ENCODE results near the gene SFT2D2.

SFT2D2 gene

GRCh38 chr1:168235937-168236336 is 10.1 kb downstream of the SFT2D2 start:
- no peak for TF ChIP-seq CTCF (IDR thresholded peaks at IDR 0.05; ENCODE audit: low read depth, low read length)
- no peak overlapping the region for H3K4me3 ChIP-seq (ENCODE audit: low read depth, low read length)

- H3K4me3 ChIP-seq (ENCODE audit: low read depth, low read length): no peak overlapping the region
- no peak for TF ChIP-seq CTCF (IDR thresholded peaks at IDR 0.05; ENCODE audit: low read depth, low read length)
Observed at GRCh38 chr1:168236836-168237611, 11.2 kb downstream of the SFT2D2 start.

GRCh38 chr1:168243198-168243597 is 17.4 kb downstream of the SFT2D2 start:
- H3K4me3 ChIP-seq (ENCODE audit: low read depth, low read length): no peak overlapping the region
- TF ChIP-seq CTCF (IDR thresholded peaks at IDR 0.05; ENCODE audit: low read depth, low read length): no peak

- TF ChIP-seq CTCF (IDR thresholded peaks at IDR 0.05; ENCODE audit: low read depth, low read length): no peak
- H3K4me3 ChIP-seq (ENCODE audit: low read depth, low read length): no peak overlapping the region
Observed at GRCh38 chr1:168243636-168244212, 17.9 kb downstream of the SFT2D2 start.

- no peak for TF ChIP-seq CTCF (IDR thresholded peaks at IDR 0.05; ENCODE audit: low read depth, low read length)
- H3K4me3 ChIP-seq (ENCODE audit: low read depth, low read length): no peak overlapping the region
Observed at GRCh38 chr1:168245042-168245441, 19.2 kb downstream of the SFT2D2 start.

GRCh38 chr1:168246506-168246905 is 20.7 kb downstream of the SFT2D2 start:
- no peak overlapping the region for H3K4me3 ChIP-seq (ENCODE audit: low read depth, low read length)
- TF ChIP-seq CTCF (IDR thresholded peaks at IDR 0.05; ENCODE audit: low read depth, low read length): no peak

- H3K4me3 ChIP-seq (ENCODE audit: low read depth, low read length): no peak overlapping the region
- TF ChIP-seq CTCF (IDR thresholded peaks at IDR 0.05; ENCODE audit: low read depth, low read length): no peak
Observed at GRCh38 chr1:168252204-168252733, 26.5 kb downstream of the SFT2D2 start.
